GM10266 (cell line): ENCODE measurements around the gene BAX.
"Not testable (repeated sequence)": the region's sequence is repeated elsewhere in the genome, so short reads cannot be mapped to it uniquely, and the experiment has no call there.

ENCODE experiments used
- DNase-seq: peaks from one replicate; pipeline ENCODE4 v3.0.0; 2012; ENCODE audit errors: extremely low spot score
- TF ChIP-seq, protein P1 (sequence below): IDR thresholded peaks from 2 replicates; pipeline ENCODE4 v1.5.1; 2012; ENCODE audit warnings: mild to moderate bottlenecking, low read depth; ENCODE audit not compliant: control insufficient read depth, insufficient read depth; ENCODE audit errors: missing control alignments

Gene BAX

GRCh38 chr19:48914181-48914580 is 40.5 kb upstream of the BAX start:
- TF ChIP-seq, protein P1, sequence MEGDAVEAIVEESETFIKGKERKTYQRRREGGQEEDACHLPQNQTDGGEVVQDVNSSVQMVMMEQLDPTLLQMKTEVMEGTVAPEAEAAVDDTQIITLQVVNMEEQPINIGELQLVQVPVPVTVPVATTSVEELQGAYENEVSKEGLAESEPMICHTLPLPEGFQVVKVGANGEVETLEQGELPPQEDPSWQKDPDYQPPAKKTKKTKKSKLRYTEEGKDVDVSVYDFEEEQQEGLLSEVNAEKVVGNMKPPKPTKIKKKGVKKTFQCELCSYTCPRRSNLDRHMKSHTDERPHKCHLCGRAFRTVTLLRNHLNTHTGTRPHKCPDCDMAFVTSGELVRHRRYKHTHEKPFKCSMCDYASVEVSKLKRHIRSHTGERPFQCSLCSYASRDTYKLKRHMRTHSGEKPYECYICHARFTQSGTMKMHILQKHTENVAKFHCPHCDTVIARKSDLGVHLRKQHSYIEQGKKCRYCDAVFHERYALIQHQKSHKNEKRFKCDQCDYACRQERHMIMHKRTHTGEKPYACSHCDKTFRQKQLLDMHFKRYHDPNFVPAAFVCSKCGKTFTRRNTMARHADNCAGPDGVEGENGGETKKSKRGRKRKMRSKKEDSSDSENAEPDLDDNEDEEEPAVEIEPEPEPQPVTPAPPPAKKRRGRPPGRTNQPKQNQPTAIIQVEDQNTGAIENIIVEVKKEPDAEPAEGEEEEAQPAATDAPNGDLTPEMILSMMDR: no peak
- no peak for DNase-seq

DNA sequence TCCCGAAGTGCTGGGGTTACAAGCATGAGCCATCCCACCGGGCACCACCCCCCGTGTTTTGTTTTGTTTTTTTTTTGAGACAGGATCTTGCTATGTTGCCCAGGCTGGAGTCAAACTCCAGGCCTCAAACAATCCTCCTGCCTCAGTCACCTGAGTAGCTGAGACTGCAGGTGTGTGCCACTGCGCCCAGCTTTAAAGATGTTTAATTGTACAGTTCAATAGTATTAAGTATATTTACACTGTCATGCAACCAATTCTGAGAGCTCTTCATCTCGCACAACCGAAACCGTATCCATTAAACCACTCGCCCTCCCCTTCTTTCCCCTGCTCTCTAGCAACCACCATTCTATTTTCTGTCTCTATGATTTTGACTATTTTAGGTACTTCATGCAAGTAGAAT is 38.9 kb upstream of the BAX start:
- TF ChIP-seq, protein P1: no peak
- DNase-seq: no peak

DNA sequence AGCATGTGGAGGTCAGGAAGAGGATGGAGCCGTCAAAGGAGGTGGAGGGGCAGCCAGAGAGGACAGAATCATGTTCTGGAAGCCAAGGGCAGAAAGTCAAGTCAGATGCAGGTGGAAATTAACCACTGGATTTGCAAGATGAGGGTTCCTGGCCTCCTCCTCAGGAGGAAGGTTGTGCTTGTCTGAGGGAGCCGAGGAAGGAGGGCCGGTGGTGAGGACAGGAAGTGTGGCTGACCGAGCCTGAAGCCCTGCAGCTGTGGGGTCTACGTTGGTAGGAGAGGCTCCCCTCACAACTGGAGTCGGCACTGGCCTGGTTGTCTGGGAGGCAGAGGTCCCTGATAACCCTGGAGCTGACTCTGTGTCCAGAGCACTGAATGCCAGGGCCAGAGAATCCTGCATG is 36.6 kb upstream of the BAX start:
- TF ChIP-seq, protein P1: no peak
- no peak for DNase-seq

GRCh38 chr19:48918801-48919247 is 35.9 kb upstream of the BAX start:
- TF ChIP-seq, protein P1: no peak
- DNase-seq: no peak

GRCh38 chr19:48919271-48919670 is 35.4 kb upstream of the BAX start:
- not testable (repeated sequence) for DNase-seq

- no peak for DNase-seq
These were observed 33.7 kb upstream of the BAX start for GRCh38 chr19:48920949-48921348.

DNA sequence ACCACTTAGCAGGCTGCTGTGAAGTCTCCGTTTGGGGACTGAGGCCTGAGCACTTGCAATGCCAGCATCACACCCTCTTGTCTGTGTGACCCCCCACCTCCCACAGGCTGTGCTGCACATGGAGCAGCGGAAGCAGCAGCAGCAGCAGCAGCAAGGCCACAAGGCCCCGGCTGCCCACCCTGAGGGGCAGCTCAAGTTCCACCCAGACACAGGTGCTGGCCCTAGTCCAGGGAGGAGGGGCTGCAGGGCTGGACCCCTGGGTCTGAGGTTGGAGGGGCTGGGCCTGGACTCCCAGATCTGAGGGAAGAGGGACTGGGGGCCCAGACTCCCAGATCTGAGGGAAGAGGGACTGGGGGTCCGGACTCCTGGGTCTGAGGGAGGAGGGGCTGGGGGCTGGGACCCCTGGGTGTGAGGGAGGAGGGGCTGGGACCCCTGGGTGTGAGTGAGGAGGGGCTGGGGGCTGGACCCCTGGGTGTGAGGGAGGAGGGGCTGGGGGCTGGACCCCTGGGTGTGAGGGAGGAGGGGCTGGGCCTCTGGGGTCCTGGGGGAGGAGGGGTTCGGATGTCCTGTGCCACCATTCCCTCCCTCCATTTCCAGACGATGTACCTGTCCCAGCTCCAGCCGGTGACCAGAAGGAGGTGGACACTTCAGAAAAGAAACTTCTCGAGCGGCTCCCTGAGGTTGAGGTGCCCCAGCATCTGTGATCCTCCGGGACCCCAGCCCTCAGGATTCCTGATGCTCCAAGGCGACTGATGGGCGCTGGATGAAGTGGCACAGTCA is 32.8 kb upstream of the BAX start:
- DNase-seq: no peak
- TF ChIP-seq, protein P1: no peak

More at GRCh38 chr19:48920949-48921348, 33.7 kb upstream of the BAX start:
- TF ChIP-seq, protein P1: no peak
